ENCODE results near the gene CCSER1. TPM values are rescaled to one million over a fixed set of nuclear protein-coding genes. Genes with fewer than 3 reads are reported as not detected.
A peak's percentile ranks its signal among the peaks of the same experiment; 100 is the strongest.

CCSER1 gene
- total RNA-seq, 1 donor: 0.43 TPM

DNA sequence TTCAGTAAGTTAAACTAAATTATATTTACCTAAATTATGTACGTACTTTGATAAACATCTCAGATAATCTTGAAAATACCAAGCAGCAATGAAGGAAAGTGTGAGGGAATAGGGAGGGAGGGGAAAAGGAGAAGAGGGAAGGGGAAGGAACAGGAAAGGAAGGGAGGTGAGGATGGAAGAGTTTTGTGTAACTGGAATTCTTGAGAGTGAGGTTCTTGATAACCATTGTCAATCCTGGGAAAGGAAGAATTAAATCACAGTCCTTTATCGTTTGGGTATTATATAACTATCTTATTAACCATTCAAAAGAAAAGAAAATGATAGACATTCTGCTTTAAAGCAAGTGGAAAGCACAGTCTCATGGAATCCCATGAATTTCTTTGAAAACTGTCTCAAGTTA, 795.0 kb downstream of the CCSER1 start:
- TF ChIP-seq CTCF (IDR thresholded peaks at IDR 0.05; ENCODE audit: insufficient read depth, low read depth, low read length): no peak
- no peak for DNase-seq (ENCODE audit: low read depth)
- no peak overlapping the region for H3K4me3 ChIP-seq (ENCODE audit: low read depth, low read length)

DNA sequence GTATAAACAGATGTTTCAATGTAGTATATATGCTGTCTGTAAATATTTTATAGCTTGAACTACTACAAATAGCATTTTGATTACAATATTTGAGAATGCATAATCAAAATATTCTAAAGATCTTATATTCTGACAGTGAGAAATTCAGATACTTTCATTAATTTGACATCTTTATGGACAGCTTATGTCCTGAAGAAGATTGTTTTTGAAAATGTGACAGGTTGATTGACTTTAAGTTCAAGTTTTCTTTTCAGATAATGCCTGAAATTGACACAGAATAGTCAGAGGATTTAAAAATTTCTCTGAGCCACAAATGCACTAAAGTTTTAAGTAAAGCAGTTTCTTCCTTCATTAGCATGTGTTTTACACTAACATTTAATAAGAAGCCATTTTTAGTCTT, 799.8 kb downstream of the CCSER1 start:
- no peak for DNase-seq (ENCODE audit: low read depth)
- TF ChIP-seq CTCF (IDR thresholded peaks at IDR 0.05; ENCODE audit: insufficient read depth, low read depth, low read length): no peak
- H3K4me3 ChIP-seq (ENCODE audit: low read depth, low read length): no peak overlapping the region

DNA sequence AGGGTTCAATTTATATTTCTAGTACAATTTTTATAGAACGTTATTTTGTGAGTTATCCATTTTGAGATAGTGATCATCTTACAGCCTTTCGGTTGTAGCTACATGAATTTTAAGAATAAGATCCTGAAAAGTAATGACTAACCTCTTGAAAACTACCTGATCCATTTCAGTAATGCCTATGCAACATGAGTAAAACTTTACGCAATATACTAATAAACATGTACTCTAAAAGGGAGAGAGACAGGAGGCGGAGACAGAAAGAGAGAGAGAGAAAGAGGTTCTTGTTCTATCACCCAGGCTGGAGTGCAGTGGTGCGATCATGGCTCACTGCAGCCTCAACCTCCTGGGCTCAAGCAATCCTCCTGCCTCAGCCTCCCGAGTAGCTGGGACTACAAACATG, 816.1 kb downstream of the CCSER1 start:
- DNase-seq (ENCODE audit: low read depth): no peak
- no peak for TF ChIP-seq CTCF (IDR thresholded peaks at IDR 0.05; ENCODE audit: insufficient read depth, low read depth, low read length)
- no peak overlapping the region for H3K4me3 ChIP-seq (ENCODE audit: low read depth, low read length)

- TF ChIP-seq CTCF (IDR thresholded peaks at IDR 0.05; ENCODE audit: insufficient read depth, low read depth, low read length): no peak
- DNase-seq (ENCODE audit: low read depth): no peak
- no peak overlapping the region for H3K4me3 ChIP-seq (ENCODE audit: low read depth, low read length)
Observed at GRCh38 chr4:90946945-90947344, 819.8 kb downstream of the CCSER1 start.

DNA sequence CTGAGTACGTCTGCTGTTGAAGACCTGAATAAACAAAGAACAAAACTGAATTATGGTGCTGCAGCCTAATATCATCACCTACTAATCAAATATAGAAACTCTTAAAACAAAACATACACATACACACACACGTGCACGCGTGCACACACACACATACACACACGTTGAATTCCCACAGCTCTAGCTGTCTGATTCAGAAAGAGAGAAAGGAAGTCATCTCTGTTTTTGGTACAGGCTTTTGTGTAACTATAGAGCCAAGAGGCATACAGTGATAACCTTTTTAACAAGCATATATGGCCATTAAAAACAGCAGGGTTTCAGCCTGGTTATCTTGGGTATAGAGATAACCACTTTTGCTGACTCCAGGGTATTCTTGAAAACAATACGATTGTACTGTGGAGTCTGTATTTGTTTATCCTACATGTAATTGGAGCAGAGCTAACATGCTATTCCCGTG, 823.2 kb downstream of the CCSER1 start:
- no peak for DNase-seq (ENCODE audit: low read depth)
- TF ChIP-seq CTCF (IDR thresholded peaks at IDR 0.05; ENCODE audit: insufficient read depth, low read depth, low read length): no peak
- no peak overlapping the region for H3K4me3 ChIP-seq (ENCODE audit: low read depth, low read length)

- TF ChIP-seq CTCF (IDR thresholded peaks at IDR 0.05; ENCODE audit: insufficient read depth, low read depth, low read length): no peak
- peak; percentile 25 for DNase-seq (ENCODE audit: low read depth)
- no peak overlapping the region for H3K4me3 ChIP-seq (ENCODE audit: low read depth, low read length)
Observed at GRCh38 chr4:90951037-90951436, 823.8 kb downstream of the CCSER1 start.

DNA sequence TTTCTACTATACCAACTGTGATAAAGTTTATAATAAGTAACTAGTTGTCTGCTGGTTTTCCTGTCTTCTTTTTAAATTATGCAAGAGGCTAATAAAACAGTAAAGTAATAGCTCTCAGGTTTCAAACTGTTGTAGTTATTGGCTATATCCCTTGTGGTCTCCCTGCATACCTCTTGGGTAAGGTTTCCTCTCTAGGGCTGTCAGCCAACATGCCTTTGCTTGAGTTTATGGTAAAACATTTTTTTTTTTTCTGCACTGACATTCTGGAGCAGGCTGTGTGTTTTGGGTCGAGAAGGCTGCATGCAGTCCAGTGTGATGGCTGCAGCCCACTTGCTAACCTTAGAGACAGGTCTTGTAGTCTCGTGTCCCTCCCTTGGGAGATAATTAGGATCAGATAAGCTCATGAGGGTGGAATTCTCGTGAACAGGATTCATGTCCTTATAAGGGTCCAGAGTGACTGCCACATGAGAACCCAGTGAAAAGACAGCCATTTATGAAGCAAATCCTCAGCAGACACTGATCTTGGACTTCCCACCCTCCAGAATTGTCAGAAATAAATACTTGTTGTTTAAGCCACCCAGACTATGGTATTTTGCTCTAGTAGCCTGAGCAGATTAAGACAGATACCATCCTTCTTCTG, 831.2 kb downstream of the CCSER1 start:
- DNase-seq (ENCODE audit: low read depth): peak; percentile 44
- no peak overlapping the region for H3K4me3 ChIP-seq (ENCODE audit: low read depth, low read length)
- TF ChIP-seq CTCF (IDR thresholded peaks at IDR 0.05; ENCODE audit: insufficient read depth, low read depth, low read length): no peak

Measured in fibroblast of villous mesenchyme (primary cell).